Stimulated activated CD8-positive, alpha-beta memory T cell treated with anti-CD3 and anti-CD28 coated beads, Interleukin-7, amount 100 ng/mL, for 24 hours (primary cell): ENCODE measurements around the gene MTUS2.

ENCODE experiments used
- DNase-seq: peaks from one replicate; pipeline ENCODE4 v3.0.0-alpha.2; 2020; ENCODE audit warnings: low read depth

MTUS2 gene

GRCh38 chr13:29108068-29108786, 288.1 kb downstream of the MTUS2 start:
- no peak for DNase-seq

DNA sequence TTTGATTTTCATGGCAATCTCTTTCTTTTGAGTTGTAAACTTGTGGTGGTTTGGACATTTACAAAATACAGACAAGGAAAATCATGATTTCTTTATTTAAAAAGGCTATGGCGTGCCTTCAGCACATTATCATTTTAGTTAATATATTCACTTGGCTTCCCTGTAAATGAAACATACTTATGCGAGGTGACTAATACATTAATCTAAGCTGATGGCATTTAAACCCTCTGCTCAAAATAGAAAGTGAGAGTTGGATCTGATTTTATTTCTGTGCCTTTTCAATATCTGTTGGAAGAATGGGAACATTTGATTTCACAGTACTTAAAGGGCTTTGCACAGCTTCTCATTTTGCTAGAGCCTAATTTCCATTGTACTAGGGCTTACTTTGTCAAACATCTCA, 289.8 kb downstream of the MTUS2 start:
- DNase-seq: no peak

DNA sequence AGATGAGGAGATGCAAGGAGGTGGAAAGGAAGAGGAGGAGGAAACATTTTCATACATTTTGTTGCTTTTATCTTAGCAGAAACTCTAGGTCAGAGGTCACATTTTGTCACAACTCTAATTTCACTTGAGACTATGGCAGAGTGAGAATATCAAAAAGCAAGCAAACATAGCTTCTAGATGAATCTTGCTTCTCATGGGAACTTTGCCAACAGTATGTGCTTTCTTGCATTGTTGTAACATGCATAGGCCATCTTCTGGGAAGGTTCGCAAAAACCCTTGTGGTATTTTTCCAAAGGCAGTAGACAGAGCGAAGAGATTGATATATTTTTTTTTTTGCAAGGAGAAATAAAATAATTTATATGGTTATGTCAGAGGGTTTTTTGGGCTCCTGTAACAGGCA, 291.3 kb downstream of the MTUS2 start:
- no peak for DNase-seq

DNA sequence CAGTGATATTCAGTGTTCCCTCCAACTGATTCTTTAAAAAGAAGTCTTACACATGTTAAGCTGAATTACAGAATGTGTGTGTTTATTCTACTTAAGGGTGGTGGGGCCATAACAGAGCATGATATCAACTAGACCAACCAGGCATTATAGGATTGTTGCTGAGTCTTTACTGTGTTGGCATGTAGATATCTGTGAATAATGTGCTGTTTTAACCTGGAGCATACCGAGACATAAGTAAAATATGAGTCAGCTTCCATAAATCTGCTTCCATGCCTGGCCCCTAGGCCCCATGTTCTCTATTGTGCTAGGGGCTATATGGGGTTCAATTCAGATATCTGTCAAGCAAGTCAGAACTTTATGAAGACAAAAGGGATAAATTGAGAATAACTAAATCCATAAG, 295.7 kb downstream of the MTUS2 start:
- DNase-seq: no peak

GRCh38 chr13:29117663-29118062, 297.5 kb downstream of the MTUS2 start:
- no peak for DNase-seq

GRCh38 chr13:29118471-29118870, 298.3 kb downstream of the MTUS2 start:
- DNase-seq: no peak

DNA sequence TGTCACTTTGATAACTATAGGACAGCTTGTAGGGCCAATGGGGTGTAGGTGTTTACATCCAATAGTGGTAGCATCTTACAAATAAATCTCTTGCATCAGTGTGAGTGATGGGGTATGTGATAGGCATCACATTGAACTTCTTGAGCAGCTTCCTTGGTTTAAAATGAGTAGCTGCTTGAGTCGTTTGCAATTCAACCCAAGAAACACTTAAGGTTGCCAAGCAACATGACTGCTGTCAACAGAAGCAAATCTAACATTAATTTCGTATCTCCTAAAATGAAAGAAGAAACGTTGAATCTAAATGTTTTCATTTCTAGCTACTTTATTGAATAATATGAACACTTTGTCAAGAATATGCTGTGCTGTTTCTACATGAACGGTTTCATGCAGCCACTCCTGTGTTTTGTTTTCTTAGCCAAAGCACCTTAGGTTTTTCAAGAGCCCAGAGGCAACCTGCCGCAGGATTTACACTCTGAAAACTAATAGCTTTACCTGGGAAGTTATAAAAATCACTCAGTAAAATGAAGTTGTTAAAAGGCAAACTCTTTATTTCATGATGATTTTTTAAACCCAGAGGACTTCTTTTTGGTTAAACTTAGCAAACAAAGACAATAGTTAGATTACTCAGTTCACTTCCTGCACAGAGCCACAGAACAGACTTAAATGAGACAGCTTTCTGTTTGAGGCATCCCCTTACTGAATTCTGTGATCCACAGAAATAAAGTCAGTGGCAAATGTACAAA, 305.2 kb downstream of the MTUS2 start:
- DNase-seq: no peak

GRCh38 chr13:29125934-29126424, 305.8 kb downstream of the MTUS2 start:
- DNase-seq: no peak

GRCh38 chr13:29129616-29130015, 309.5 kb downstream of the MTUS2 start:
- DNase-seq: no peak

GRCh38 chr13:29131159-29131558, 311.0 kb downstream of the MTUS2 start:
- no peak for DNase-seq

- no peak for DNase-seq
Observed at GRCh38 chr13:29131881-29132668, 311.9 kb downstream of the MTUS2 start.

- DNase-seq: no peak
Observed at GRCh38 chr13:29136341-29136740, 316.2 kb downstream of the MTUS2 start.

DNA sequence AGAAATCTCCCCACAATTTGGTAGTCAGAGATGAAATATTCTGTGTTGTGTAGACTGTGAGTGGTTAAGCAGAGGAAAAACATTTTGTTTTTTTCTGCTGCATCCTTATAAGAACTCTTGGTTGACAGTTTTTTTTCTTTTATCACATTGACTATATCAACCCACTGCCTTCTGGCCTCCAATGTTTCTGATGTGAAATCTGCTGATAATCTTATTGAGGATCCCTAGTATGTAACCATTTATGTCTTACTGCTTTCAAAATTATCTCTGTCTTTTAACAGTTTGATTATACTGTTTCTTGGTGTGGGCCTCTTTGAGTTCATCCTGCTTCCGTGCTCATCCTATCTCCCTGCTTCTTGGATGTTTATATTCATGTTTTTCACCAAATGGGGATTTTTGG, 316.9 kb downstream of the MTUS2 start:
- DNase-seq: no peak

DNA sequence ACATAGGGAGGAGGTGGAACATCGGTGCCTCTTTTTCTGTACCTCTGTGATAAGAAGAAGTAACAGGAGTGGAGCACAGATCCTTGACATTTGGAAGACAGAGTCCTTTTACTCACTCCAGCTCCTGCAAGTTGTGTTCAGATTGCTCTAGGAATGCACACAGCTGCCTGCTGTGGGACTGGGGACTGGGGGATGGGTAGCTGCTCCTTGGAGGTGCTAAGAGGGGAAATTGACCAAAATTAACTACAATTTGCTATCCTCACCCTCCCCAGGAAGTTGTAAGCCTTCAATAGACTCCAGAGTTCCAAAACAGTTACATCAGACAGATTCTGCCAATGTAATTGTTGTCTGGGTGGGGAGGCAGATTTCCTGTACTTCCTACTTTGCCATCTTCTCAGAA, 317.9 kb downstream of the MTUS2 start:
- DNase-seq: no peak

DNA sequence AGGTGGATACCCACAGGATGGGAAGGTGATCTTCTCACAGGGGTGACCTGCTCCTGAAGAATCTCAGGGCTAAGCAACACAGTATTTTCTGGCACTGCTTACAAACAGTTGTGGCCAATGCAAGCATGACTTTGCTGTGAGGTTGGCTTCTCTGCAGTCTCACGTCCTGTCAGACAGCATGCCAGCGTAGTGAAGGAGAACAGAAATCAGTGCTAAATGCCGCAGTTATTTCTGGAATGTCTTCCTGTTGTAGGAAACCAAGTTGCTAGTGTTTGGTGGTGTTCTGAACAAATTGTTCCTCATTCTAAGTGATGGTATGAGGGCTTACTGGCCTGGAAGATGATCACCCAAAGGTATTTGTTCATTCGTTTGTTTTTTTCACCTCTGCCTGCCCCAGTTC, 320.1 kb downstream of the MTUS2 start:
- no peak for DNase-seq

DNA sequence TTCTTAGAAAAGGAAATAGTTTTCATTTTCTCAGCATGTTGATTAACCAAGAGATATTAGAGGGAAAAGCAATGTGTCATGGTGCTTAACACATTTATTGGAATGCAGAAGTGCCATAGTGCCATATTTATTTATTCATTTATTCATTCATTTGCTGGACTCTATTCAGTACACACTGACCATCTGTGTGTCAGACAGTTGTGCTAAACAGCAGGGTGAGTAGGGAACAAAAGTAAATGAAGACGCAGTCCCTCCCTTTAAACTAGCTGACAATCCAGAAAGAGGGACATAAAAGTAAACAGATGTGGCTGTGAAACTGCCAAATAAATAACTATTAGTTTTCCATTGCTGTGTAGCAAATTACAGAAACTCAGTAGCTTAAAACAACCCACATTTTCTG, 323.7 kb downstream of the MTUS2 start:
- DNase-seq: no peak

DNA sequence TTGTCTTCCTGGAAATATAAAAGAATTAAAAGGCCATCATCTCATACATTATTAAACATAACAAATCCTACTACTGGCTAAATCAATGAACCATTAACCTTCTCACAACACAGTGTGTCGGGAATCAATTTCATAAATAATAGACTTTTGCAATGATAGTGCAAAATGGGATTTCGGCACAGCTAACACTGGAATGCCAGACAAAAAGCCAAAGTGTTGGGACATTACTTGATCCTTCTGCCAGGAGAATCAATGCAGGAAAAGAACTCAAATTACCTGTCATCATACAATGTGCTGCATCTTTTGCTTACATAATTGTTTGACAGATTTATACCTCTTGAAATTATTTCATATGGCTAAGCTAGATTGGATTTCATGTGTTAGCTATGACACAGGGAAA, 334.3 kb downstream of the MTUS2 start:
- no peak for DNase-seq

GRCh38 chr13:29156136-29156535, 336.0 kb downstream of the MTUS2 start:
- no peak for DNase-seq

DNA sequence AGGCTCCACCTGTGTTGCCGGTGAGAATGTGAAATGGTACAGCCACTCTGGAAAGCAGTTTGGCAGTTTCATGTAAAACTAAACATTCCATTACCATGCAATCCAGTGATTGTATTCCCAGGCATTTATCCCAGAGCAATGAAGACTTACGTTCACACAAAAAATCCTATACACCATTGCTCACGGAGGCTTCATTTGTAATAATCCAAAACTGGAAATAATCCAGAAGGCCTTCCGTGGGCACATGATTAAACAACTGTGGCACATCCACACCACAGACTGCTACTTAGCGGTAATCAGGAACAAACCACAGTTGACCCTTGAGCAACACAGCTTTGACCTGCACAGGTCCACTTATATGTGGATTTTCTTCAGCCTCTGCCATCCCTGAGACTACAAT, 339.7 kb downstream of the MTUS2 start:
- DNase-seq: no peak

DNA sequence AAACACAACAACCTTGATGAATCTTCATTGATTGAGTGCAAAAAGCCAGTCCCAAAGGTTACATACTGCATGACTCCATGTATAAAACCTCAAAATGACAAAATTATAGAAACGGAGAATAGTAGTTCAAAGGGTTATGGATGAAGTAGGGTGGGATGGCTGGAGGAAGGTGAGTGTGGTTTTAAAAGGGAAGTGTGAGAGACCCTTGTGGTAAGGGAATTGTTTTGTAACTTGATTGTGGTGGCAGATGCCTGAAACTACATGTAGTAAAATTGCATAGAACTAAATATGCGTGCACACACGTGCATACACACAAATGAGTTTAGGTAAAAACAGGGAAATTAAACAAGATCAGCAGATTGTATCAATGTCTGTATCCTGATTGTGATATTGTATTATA, 340.7 kb downstream of the MTUS2 start:
- DNase-seq: no peak

DNA sequence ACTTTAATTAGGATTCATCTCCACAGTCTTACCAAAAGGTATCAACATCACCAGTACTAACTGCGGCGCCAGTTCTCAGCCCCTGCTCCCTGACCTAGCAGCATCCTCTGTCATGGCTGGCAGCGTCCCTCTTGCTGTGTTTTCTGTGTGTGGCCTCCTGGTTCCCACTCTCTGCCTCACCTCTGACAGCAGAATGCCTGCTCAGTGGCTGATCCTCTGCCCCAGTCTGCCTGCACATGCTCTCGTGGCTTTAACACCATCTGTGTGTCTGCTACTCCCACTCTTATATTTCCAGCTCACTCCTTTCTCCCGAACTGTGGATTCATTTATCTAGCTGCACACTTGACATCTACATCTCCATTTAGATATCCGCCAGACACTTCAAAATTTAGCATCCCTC, 341.5 kb downstream of the MTUS2 start:
- no peak for DNase-seq

DNA sequence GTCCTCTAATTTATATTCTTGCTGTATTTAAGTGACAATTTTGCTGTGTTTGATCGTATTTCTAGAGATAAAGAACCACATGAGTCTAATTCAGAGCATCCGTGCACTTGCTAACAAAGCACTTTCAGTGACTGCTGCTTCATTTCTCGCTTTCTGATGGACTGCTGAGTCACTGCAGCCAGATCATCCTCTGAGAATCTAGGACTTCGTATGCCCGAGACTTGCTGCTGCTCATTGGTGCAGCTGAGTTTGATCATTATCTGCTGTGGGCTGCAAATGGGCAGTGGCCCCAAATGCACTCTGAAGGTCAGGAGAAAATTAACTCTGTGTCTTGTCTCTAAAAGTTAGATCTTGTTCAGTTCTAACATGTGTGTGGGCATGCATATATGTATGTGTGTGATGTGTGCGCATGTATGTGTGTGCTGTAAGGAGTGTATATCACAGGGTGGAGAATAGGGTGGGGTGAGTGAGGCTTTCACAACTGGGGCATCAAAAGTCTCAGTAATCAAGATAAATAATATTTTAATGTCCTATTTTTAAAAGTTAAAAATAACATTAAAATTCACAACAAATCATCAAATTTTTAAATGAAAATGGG, 342.6 kb downstream of the MTUS2 start:
- DNase-seq: no peak
